Caki2 (cell line): Measurements from ENCODE around the gene MTERF4. TPM values are rescaled to one million over a fixed set of nuclear protein-coding genes. Genes with fewer than 3 reads are reported as not detected.

Experiments used
- DNase-seq: peaks from one replicate; pipeline ENCODE4 v3.0.0-alpha.2; 2015; ENCODE audit warnings: low read depth
- in situ Hi-C: cut with HindIII; loops from 2 replicates; pipeline ENCODE4 v1.10.0; 2016; ENCODE audit warnings: low sequenced_read_pairs, low pct_unique_long_range_greater_than_20kb, mixed read lengths
- total RNA-seq: library from RNA; depleted of rRNA; stranded (reverse); fragments of >200 nt; shearing (Covaris generic); gene quantifications from 2 replicates; pipeline ENCODE4 v1.2.3, GENCODE V29; 2014; ENCODE audit warnings: low replicate concordance

The MTERF4 gene
- total RNA-seq, 1 experiment from 2014 or later: 10.7 TPM

DNA sequence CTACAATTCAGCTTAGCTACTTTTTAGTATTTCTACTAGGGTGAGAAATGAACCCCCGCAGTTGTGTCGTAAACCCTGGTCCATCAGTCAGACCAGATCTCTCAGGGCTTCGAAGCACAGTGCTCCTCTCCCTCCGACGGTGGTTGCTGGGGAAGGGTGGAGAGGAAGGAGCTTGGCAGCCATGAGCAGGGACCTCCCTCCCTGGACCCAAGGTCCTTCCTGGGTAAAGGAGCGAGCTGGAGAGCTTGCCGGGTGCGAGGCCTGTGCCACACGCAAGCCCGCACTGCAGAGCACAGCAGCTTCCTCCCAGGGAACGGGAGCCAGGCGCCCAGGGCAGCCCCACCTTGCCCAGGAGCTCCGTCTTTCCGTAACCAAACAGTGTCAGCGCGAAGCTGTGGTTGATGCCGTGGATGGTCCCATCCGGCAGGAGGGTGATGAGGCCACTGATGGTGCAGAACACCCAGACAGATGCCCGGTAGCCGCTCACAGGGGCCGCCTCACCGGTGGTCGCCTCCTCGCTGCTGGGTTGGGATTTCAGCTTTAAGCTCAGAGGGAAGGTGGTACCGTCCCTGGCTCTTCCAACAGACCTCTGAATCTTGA, 34.7 kb upstream of the MTERF4 start:
- in situ Hi-C loops: no loop called here
- no peak for DNase-seq

GRCh38 chr2:241136191-241136590, 34.1 kb upstream of the MTERF4 start:
- DNase-seq: no peak
- in situ Hi-C loops: no loop called here

- in situ Hi-C loops: no loop called here
Measured at GRCh38 chr2:241135737-241136136, 33.6 kb upstream of the MTERF4 start.

DNA sequence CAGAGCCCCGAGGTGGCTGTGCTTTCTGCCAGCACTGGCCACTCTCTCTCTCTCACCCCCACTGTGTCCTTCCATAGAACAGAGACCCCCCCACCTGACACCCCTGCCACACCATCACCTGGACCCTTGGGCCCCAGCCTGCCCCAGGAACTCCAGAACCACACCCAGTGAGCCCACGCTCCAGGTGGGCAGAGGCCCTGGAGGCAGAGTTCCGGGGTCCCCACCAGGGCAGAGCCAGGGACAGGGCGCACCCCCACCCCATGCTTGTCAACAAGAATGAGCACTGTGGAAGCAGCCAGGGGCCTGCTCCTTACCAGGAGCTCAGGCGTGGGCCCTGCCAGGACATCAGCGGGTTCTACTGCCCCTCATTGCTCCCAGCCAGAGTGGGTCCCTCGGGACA, 32.6 kb upstream of the MTERF4 start:
- no peak for DNase-seq
- in situ Hi-C loops: no loop called here

More at GRCh38 chr2:241135737-241136136, 33.6 kb upstream of the MTERF4 start:
- DNase-seq: no peak

GRCh38 chr2:241133436-241133820, 31.3 kb upstream of the MTERF4 start:
- no peak for DNase-seq
- in situ Hi-C loops: no loop called here

GRCh38 chr2:241132538-241133435, 30.7 kb upstream of the MTERF4 start:
- no peak for DNase-seq
- in situ Hi-C loops: no loop called here

- no peak for DNase-seq
- in situ Hi-C loops: no loop called here
Measured at GRCh38 chr2:241131531-241131930, 29.4 kb upstream of the MTERF4 start.

- in situ Hi-C loops: no loop called here
- DNase-seq: no peak
Measured at GRCh38 chr2:241130316-241130715, 28.2 kb upstream of the MTERF4 start.

DNA sequence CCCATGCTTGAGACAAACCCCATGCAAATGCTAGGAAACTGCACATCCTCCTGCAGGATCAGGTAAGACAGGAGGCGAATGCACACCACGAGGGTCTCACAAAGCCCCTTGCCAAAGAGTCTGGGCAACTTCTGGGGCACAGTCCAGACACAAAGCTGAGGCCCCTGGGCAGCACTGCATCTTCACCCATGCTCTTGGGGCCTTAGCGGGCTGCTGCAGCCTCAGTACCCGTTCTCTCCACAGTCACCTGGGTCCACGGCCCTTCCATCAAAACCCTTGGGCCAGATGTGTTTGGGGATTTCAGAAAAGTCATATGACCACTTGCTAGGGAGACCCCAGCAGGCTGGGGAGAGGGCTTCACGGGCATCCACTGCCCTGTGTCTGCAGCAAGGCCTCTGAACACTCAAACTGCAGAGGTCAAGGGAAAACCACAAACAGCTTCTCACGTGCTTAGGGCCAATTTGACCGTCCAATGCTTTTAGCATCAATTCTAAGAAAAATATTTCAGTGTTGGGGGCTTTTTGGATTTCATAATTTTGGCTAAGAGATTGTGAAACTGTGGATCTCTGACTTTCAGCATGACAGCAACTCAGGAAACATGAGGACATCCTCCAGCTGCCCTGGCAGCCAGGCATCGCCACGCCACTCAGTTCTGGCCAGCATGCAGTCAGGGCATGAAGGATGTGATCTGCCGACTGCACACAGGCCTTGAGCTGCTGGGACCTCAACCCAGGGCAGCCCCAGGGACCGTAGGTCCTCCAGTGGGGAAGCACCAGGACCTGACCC, 27.2 kb upstream of the MTERF4 start:
- in situ Hi-C loops: no loop called here

DNA sequence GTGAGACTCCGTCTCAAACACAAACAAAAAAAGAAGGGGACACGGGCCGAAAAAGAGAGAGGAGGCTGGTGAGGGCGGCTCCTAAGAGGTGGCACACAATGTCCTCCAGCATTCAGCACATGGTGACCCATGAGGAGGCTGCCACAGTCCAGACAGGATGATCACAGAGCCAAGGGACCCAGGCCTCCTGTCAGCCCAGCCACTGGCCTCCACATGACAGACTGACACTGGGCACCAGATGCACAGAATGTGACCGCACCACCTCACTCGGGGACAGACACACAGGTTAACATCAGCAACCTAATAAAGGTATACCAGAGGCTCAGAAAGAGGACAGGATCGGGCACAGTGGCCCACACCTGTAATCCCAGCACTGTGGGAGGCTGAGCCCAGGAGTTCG, 26.2 kb upstream of the MTERF4 start:
- no peak for DNase-seq
- in situ Hi-C loops: no loop called here

More for the DNA sequence above, 27.2 kb upstream of the MTERF4 start:
- DNase-seq: no peak

- in situ Hi-C loops: no loop called here
- DNase-seq: no peak
Measured at GRCh38 chr2:241126771-241127202, 24.7 kb upstream of the MTERF4 start.

DNA sequence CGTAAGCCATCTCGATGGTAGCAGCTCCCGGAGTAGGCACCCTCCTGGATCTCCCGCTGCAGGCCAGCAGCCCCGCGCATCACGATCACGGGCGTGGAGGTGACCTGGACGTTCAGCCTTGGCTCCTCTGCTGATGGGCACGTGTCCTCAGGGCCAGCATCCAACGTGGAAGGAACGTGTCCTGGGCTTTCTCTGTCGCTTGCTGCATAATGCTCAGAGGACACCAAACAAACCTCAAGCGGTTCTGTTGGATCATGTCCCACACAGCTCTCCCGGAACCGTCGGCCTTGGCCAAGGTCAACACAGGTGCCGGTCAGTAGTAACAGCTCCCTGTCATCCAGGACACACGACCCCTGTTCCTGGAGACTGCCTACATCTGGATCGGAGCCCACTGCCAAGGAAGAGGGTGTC, 24.1 kb upstream of the MTERF4 start:
- no peak for DNase-seq
- in situ Hi-C loops: no loop called here

DNA sequence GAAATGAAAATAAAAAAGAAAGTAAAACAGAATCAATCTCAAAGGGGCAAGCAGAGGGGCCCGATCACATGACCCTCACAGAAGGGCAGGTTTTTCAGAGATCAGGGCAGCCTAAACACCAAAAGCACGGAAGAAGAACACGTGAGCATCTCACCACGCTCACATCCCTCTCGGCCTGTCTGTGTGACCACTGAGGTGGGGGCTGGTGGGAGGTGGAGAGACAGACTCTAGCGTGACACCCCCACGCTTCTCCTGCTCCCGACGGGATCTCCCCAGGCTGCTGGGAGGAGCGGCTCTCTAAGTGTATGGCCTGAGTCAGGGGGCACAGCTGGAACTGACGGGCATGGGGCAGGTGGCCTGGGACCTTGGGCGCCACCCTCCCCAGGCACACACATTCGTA, 23.5 kb upstream of the MTERF4 start:
- in situ Hi-C loops: no loop called here
- no peak for DNase-seq

GRCh38 chr2:241123816-241124536, 21.9 kb upstream of the MTERF4 start:
- in situ Hi-C loops: no loop called here
- DNase-seq: no peak

- DNase-seq: no peak
- in situ Hi-C loops: no loop called here
Measured at GRCh38 chr2:241122376-241123002, 20.4 kb upstream of the MTERF4 start.

DNA sequence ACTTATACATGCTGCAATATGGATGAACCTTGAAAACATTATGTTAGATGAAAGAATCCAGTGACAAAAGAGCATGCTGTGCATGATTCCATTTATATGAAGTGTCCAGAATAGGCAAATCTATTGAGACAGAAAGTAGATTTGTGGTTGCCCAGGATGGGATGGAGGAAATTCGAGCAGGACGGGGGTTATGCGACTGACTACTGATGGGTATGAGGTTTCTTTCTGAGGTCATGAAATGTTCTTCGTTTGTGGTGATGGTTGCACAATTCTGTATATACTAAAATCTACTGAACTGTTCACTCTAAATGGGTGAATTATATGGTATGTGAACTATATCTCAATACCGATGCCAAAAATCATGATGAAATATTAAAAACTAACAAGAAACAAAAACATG, 18.9 kb upstream of the MTERF4 start:
- in situ Hi-C loops: no loop called here
- DNase-seq: no peak

- in situ Hi-C loops: no loop called here
- DNase-seq: no peak
Measured at GRCh38 chr2:241120440-241120839, 18.4 kb upstream of the MTERF4 start.
